Measurements from ENCODE around the gene NPLOC4. TPM values are rescaled to one million over a fixed set of nuclear protein-coding genes. Genes with fewer than 3 reads are reported as not detected.

Gene NPLOC4
- total and polyA plus RNA-seq, 2 of the 13 experiments (the other 11 are each of a cell fraction or from before 2014, with no cell fraction given): 57.0 to 97.0 TPM

GRCh38 chr17:81576621-81577277, 60.2 kb downstream of the NPLOC4 start (continued):
- TF ChIP-seq ZBTB49 (CRISPR knock-in tag; IDR thresholded peaks at IDR 0.05; ENCODE audit: borderline replicate concordance) (no peak), ZBTB10 (CRISPR knock-in tag; IDR thresholded peaks at IDR 0.05; ENCODE audit: borderline replicate concordance) (no peak), ZNF605 (CRISPR knock-in tag; IDR thresholded peaks at IDR 0.05) (no peak), ZNF549 (CRISPR knock-in tag; IDR thresholded peaks at IDR 0.05) (no peak), RNF219 (CRISPR knock-in tag; IDR thresholded peaks at IDR 0.05) (no peak), EP300 (IDR thresholded peaks at IDR 0.05; ENCODE audit: low read depth in 2 of 2, low read length in 2 of 2) (peak in 1 of 2 experiments; percentile 73; a peak in 2 of 4 replicates), EP300 (CRISPR knock-in tag; IDR thresholded peaks at IDR 0.05; ENCODE audit: borderline replicate concordance) (no peak), MXD4 (CRISPR knock-in tag; IDR thresholded peaks at IDR 0.05) (no peak), ZNF460 (CRISPR knock-in tag; IDR thresholded peaks at IDR 0.05; ENCODE audit: borderline replicate concordance) (no peak), ZBTB34 (CRISPR knock-in tag; IDR thresholded peaks at IDR 0.05) (0 out of 2 replicates have a peak, but pooled peaks have one; percentile 9), ARID4A (CRISPR knock-in tag; IDR thresholded peaks at IDR 0.05; ENCODE audit: borderline replicate concordance) (no peak), XRCC5 (optimal IDR thresholded peaks at IDR 0.05; ENCODE audit: low read length) (peak; percentile 77), FOXC1 (CRISPR knock-in tag; IDR thresholded peaks at IDR 0.05; ENCODE audit: borderline replicate concordance) (no peak), RARG (CRISPR knock-in tag; IDR thresholded peaks at IDR 0.05; ENCODE audit: low read depth) (no peak), TBX2 (CRISPR knock-in tag; IDR thresholded peaks at IDR 0.05; ENCODE audit: borderline replicate concordance) (no peak)

Data from HepG2 (cell line).